Activated effector memory CD4-positive, alpha-beta T cell treated with anti-CD3 and anti-CD28 coated beads, Interleukin-2, amount 50 U/mL, for 16 hours (primary cell): ENCODE results near the gene KCNJ8.
"Not testable (repeated sequence)": the region's sequence is repeated elsewhere in the genome, so short reads cannot be mapped to it uniquely, and the experiment has no call there.

ENCODE experiments used
- DNase-seq: peaks from one replicate; pipeline ENCODE4 v3.0.0-alpha.2; 2020

The KCNJ8 gene

DNA sequence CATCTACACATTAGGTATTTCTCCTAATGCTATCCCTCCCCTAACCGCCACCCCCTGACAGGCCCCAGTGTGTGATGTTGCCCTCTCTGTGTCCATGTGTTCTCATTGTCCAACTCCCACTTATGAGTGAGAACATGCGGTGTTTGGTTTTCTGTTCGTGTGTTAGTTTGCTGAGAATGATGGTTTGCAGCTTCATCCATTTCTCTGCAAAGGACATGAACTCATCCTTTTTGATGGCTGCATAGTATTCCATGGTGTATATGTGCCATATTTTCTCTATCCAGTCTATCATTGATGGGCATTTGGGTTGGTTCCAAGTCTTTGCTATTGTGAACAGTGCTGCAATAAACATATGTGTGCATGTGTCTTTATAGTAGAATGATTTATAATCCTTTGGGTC, 8.2 kb upstream of the KCNJ8 start:
- not testable (repeated sequence) for DNase-seq

DNA sequence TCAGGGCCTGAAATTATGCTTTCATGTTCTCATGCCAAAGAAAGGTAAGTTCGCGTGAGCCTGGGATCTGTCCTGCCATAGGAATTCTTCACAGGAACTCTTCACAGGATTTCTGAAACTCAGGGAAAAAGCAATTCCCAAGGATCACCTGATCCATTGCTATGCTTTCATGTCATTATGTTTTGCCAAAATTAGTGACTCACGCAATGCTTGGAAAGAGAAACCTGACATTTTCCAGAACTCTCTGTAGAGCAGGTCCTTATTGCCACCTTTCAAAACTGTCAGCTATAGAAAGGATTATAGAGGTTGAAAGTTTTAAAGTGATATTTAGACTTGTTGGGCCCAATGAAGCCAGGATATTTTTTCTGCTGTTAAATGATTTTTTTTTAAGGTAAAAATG, 6.3 kb upstream of the KCNJ8 start:
- no peak for DNase-seq

DNA sequence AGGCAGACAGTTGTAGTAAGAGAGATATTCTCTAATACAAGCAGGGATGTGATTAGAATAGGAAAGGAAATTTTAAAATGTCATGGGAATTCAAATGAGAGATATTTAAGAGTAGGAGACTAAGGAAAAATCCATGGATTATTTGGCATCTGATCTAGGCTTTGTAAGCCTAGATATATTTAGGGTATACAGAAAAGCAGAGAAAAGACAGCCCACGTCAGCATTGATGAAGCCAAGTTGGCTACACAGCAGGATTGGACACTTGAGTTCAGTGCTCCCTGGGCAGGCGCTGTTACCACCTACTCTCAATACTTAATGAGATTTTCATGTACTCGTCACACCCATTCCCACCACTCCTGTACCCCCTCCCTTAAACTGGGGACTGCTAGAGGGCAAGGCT, 1.7 kb upstream of the KCNJ8 start:
- no peak for DNase-seq

DNA sequence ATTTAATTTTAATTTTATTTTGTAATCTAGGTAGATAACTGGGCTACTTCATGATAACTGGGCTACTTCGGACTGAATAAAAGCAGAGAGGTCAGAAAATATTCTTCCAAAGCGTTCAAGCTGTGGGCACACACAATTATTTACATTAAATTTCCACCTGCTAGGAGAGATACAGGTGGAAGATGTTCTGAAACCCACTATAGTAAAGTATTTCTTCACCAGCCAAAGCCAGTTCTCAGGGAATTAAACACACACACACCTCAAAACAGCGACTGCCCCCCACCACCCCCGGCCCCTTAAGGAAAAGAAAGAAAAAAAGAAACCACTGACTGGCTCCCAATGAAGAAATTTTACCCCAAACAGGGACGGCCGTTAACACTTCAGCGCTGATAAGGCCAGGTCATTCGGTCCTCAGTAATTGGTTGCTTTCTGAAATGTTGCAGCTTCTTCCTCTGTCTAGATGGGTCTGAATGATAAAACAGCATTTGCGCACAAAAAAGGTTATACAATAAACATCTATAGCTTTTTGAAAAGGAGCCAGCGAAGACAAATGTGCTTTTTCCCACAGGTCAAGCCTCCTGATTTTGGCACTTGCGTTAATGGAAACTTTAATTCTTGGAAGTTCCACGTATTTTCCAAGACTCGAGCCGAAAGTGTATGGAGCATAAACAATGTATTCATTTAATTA, 771 bp upstream of the KCNJ8 start:
- no peak for DNase-seq

DNA sequence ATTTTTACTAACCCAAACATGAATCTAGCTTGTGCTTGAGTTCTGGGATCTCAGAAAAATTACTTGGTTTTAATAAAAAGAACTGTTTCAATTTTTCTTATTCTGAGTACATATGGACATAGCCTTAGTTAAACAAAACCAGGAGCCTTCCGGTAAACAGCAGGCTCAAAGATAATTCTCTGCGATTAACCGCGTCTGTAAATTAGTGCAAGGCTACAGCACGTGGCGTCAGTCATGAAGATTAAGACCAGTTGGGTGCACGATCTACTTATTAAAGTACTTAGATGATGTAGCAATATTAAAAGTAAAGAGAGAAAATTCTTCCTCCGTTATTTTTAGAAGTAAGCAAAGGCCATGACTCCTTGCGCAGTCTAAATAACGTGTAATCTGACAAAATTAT, 700 bp downstream of the KCNJ8 start:
- DNase-seq, result no peak

DNA sequence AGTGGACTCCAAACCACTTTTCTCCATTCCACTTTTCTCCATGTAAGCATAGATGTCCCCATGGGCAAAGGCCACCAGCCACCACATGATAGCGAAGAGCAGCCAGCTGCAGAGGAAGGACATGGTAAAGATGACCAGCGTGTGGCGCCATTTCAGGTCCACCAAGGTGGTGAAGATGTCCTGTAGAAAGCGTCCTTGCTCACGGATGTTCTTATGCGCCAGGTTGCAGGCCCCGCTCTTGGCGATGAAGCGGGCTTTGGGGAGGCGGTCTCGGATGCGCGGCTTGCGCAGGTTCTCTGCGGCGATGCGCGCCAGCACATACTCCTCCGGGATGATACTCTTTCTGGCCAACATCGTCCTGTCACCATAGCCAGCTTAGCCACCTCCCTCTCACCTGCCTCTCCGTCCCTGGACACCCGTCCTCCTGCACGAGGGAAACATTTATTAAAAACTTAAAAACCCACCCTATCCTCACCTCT, 1.2 kb downstream of the KCNJ8 start:
- DNase-seq, result no peak

DNA sequence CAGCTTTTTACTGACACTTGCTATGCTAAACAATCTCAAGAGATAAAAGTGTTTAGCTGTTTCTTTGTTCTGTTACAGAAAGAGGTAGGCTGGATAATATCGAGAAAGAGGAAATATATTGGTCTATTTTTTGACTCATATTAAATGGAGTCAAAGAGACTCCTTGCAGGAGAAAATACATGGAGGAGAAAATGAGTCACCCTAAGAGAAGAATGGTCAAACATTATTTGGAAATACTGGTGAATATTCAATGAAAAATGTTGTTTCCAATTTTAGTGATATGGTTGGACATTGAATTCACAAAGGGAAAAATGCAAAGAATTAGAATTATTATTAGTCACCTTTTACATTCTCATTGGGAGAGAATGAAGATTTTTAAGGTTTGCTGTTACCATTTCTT, 3.2 kb downstream of the KCNJ8 start:
- DNase-seq, result no peak

DNA sequence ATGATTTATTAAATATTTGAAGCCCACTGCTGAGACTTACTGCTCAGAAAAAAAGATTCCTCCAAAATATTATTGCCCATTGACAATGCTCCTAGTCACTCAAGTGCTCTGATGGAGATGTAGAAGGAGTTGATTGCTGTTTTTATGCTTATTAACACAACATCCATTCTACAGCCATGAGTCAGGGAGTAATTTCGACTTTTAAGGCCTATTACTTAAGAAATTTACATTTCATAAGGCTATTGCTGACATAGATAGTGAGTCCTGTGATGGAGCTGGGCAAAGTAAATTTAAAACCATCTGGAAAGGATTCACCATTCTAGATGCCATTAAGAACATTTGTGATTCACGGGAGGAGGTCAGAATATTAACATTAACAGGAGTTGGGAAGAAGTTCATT, 5.2 kb downstream of the KCNJ8 start:
- no peak for DNase-seq

DNA sequence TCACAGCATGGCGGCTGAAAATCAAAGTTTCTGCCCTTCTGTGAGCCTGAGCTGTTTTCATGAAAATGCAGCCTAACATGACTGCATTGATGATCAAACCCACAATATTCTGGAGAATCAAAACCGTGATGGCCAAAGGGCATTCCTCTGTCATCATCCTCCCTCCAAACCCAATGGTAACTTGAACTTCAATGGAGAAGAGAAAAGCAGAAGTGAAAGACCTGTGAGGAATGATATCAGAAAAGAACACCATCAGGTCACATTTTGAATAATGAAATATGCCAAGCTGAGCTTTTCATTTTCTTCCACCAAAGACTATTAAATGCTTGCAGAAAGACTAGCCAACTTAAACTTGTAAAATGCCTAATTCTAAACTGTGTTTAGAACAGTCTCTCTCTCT, 8.1 kb downstream of the KCNJ8 start:
- no peak for DNase-seq

DNA sequence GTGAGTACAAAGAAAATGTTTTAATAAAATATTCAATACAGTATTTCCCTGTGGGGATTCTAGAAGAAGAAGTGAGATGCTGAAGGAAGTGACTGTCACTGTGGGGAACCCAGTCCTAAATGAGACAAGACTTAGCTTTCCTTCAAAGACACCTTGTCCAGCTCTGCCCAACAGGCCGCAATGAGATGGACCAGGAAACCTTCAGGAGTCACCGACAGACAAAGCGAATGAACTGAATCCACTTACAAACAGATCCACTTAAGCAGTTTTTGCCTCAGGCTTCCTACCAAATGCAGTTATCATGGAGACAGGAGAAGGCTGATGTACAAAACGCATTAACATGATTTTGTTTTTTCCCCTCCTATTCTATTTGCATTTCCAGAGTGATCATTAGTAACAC, 9.6 kb downstream of the KCNJ8 start:
- DNase-seq, result no peak

DNA sequence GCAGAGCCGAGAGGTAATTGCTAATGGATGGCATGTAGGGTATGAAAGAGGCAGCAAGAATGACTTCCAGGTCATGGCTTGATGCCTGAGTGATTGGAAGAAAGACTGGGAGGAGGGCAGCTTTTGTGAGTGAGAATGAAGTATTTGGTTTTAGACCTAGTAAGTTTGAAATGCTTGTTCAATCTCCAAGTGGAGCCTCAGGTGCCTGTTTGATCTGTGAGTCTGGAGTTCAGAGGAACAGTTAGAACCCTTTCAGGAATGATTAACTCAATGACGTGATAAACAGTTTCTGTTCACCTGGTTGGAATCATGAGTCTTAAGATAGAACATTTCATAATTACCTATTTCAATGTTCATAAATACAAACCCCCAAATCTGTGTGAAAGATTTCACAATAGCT, 10.4 kb downstream of the KCNJ8 start:
- no peak for DNase-seq

DNA sequence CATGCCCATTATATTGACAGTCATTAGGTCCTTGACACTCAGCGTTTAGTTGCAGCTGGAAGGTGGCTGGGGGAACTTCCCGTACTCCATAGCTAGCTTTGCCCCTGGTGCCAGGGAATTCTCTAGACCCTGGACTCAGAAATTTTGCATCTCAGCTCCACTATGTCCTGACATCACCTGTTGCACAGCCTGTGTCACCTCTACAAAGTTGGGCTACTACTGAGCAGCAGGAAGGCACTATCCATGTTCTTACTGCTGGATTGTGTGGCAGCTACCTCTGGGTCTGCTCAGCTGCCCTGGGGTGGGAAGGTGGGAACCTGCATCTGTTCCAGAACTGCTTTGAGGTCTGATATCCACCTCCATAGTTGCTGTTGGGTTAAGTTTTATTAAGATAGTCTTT, 11.0 kb downstream of the KCNJ8 start:
- DNase-seq, result no peak

DNA sequence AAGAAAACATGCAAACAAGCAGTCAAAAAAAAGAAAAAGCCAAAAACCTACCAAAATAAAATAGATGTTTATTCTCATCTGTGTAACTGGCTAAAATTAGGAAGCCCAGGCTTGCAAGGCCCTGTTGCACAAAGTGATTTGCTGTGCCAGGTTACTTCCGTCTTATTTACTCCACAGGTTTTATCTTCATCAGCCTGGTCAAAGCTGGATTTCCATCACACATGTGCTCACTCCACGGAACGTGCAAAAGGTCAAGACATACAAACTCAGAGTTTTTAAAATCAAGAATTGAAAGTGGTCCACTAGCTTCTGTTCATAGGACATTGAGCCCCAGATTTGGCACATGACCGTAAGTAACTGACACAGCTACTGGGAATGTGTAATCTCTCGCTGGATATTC, 14.8 kb downstream of the KCNJ8 start:
- DNase-seq, result no peak

DNA sequence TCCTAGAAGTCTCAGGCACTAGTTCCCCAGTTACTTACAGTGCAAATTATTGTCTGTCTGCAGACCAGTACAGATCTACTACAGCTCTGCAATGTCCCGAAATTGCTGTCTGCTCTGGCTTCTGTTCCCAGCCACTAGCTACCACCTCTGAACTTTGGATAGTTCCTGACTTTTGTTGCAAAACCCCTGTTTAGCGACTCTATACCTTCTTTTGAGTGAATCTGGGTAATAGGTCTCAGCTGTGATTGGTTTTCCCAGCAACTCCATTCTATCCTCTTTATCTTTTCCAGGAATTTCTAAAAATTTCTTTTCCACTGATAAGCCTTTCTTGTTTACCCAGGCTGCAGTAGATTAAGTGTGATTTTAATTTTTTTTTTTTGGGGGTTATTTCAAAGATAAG, 16.8 kb downstream of the KCNJ8 start:
- no peak for DNase-seq

DNA sequence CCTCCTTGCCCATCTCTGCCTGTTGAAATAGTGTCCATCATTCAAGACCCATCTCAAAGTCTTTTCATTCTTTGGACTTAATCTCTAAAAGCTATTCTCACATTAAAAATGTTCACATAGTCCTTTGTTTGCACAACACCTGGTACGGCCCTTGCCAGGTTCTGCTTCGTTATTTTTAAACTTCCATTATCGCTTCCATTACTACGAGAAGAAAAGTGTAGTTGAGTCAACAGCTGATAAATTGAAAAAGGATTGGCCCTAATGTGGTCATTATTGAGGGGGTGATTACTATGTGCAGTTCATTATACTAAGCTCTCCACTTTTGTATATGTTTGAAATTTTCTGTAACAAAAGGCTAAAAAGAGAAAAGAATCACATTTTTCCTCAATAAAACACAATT, 17.8 kb downstream of the KCNJ8 start:
- DNase-seq, result no peak

DNA sequence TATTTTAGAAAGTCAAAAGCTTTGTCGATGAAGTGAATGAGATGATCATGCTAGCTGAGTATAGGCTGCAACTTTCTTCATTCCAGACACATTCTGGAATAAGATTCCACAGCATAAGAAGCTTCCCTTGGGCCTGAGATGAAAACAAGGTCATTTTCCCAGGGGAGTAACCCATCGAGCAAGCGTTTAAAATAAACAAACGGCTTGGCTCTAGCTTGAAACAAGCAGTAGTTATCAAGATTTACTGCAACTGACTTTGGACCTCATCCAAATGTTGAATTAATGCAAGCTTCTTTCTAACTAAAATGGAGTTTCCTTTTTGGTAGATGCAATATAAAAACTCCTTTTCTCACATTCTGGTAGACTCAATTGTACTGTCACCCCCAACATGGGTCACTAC, 23.0 kb downstream of the KCNJ8 start:
- DNase-seq, result no peak

DNA sequence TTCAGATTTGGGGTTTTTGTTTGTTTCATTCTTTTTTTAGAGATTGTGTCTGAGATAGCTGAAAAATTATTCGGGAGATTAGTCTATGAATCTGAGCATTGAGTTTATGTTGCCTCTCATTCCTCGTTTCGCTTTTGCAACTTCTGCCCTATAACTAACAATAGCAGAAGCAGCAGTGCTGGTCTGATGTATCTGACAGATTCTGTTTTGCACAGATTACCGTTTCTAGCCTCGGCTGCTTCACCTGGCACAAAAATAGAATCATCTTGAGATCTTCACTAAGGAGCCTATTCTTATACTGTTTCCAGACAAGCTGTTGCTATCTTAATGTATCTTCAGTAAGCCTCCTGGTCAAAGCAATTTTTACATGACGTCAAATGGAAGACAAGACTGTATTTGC, 29.2 kb downstream of the KCNJ8 start:
- DNase-seq, result no peak

DNA sequence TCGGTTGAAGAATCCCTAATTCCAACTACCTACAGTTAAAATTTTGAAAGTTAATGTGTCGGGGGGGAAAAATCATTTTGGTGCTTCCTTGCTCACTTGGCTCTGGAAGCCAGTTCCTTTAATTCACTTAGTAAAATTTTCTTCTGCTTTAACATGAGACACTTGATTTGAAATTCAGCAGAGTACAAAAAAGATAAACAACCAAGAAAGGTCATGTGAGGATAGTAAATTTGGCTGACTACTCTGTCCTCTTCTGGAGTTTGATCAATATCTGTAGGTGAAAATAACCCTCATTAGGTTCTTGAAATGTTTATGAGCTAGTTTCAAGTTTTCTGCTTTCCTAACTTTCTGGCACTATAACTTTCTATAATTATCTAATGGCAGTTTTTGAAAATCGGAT, 43.4 kb downstream of the KCNJ8 start:
- DNase-seq, result no peak

DNA sequence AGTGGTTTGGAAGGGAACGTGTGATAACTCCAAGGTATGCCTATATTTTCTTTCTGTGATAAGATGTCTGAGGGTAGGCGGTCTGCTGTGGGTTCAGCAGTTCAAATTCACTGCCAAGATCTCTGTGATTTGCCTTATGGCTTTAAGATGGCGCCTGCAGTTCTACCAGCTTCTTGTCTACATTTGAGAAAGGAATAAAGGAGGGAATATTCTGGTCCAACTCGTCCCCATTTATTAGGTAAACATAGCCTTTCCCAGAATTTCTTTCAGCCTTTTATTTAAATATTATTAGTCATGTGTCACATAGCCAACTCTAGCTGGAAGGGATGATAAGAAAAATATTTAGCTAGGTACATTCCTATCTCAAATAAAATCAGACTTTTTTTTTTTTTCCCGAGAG, 48.8 kb downstream of the KCNJ8 start:
- DNase-seq, result no peak

DNA sequence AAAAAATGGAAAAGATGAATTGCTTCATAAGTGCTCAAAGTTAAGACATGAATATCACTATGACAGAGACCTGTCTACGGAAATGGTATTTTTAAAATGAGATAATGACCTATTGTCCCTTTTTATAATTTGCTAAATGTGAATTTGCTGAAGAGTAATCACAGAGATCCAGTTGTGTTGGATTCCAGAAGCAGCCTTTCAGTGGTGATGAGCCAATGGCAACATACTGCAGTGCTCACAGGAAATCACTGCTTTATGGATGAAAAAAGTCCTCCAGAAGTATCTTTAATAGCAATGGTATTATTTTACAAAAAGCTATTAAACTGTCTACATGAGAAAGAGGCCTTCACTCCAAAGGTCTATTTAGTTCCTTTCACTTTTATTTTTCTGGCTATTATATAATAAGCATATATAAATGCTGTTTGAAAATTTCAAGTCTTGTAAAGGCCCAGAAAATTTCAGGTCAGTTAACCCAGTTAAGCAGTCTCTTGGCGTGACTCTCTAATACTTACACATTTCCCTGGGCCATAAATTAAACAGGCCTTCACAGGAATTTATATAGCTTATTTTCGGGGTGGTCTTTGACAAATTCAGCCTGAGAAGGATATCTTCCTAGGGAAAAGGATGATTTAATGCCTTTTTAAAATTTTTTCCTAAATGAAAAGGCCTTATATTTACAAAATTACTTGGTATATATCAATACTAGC, 55.4 kb downstream of the KCNJ8 start:
- DNase-seq, result no peak

DNA sequence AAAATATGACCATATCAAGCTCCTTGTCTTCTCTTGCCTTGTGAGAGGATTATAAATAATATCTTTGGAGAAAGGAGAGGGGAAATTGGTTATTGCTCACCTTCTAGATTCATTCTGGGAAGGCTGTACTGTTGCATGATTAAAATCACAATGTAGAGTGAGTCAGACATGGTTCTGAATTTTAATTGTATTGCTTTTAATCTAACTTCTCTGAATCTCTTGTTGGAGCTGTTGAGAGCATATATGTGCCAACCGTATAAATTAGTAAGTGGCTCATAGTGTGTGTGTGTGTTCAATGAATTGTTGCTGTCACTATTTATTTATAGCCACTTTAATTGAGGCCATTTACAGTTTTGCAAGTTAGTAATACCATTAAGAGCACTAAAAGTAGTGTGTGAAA, 56.1 kb downstream of the KCNJ8 start:
- DNase-seq, result no peak

DNA sequence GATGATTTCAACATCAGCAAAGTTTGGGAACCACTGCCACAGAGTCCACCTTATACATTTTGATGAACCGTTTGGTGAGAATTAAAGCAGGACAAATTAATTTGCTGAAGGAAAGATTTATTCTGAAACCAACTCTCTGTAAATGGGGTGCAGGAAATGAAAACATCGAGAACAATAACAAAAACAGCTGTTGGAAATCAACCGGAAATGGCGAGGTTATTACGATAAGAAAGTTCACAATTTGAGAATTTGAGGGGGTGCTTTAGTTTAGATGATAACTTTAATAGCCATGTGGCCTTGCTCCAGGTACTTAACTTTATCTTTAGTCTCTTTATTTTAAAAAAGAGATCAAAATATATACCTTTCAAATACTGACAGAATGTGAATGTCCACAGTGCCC, 56.7 kb downstream of the KCNJ8 start:
- no peak for DNase-seq

DNA sequence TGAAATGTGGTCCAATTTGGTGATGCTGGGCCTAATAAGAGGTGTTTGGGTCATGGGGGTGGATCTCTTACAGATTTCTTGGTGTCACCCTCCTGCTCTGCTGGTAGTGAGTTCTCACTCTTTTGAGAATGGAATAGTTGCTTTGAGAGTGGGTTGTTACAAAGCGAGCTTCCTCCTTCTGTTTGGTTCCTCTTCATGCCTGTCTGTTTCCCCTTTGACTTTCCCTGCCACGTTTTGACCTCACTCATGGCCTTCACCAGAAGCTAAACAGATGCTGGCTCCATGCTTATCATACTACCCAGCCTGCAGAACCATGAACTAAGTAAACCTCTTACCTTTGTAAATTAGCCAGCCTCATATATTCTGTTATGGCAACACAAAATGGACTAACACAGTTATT, 59.1 kb downstream of the KCNJ8 start:
- no peak for DNase-seq
